Choroid plexus epithelial cell (primary cell): ENCODE measurements around the gene MICALL1.
"Not testable (repeated sequence)": the region's sequence is repeated elsewhere in the genome, so short reads cannot be mapped to it uniquely, and the experiment has no call there.

Source experiments
- DNase-seq: peaks from one replicate; pipeline ENCODE4 v3.0.0-alpha.2; 2010; ENCODE audit warnings: low read depth
- H3K4me3 ChIP-seq: 2 replicates; pipeline ENCODE4 v1.5.1; 2011; ENCODE audit warnings: low read depth, mild to moderate bottlenecking, control low read depth, low read length, moderate library complexity
- CTCF ChIP-seq: conservative IDR thresholded peaks from 2 replicates; pipeline ENCODE4 v1.5.1; 2011; ENCODE audit warnings: low read depth, mild to moderate bottlenecking, control low read depth, inconsistent platforms, low read length, moderate library complexity

MICALL1 gene

GRCh38 chr22:37933711-37934376, 27.7 kb downstream of the MICALL1 start:
- peak; percentile 93 for DNase-seq
- no peak overlapping the region for H3K4me3 ChIP-seq
- peak; percentile 93 for TF ChIP-seq CTCF

GRCh38 chr22:37940698-37941376, 34.7 kb downstream of the MICALL1 start:
- TF ChIP-seq CTCF, result no peak
- no peak overlapping the region for H3K4me3 ChIP-seq
- DNase-seq, result peak; percentile 13

- H3K4me3 ChIP-seq, result no peak overlapping the region
- no peak for DNase-seq
- TF ChIP-seq CTCF, result no peak
These were observed 36.0 kb downstream of the MICALL1 start for GRCh38 chr22:37942133-37942532.

- TF ChIP-seq CTCF, result no peak
These were observed 37.2 kb downstream of the MICALL1 start for GRCh38 chr22:37943136-37943824.

GRCh38 chr22:37943825-37944198, 37.7 kb downstream of the MICALL1 start:
- H3K4me3 ChIP-seq, result no peak overlapping the region
- DNase-seq, result no peak
- no peak for TF ChIP-seq CTCF

More at GRCh38 chr22:37943136-37943824, 37.2 kb downstream of the MICALL1 start:
- no peak overlapping the region for H3K4me3 ChIP-seq
- no peak for DNase-seq

- H3K4me3 ChIP-seq, DNase-seq: not testable (repeated sequence)
These were observed 38.3 kb downstream of the MICALL1 start for GRCh38 chr22:37944423-37944822.

- DNase-seq, H3K4me3 ChIP-seq: not testable (repeated sequence)
These were observed 41.2 kb downstream of the MICALL1 start for GRCh38 chr22:37947142-37947795.

- TF ChIP-seq CTCF, result peak; percentile 13
- peak; percentile 31 for DNase-seq
- no peak overlapping the region for H3K4me3 ChIP-seq
These were observed 45.2 kb downstream of the MICALL1 start for GRCh38 chr22:37951305-37951704.

GRCh38 chr22:37952629-37953028, 46.5 kb downstream of the MICALL1 start:
- peak overlapping the region; percentile 99 for H3K4me3 ChIP-seq
- DNase-seq, result not testable (repeated sequence)
